OCI-LY3 (cell line): ENCODE measurements around the gene SFRP5.

ENCODE experiments used
- CTCF ChIP-seq: fragments of 200-600, 300-600 bp; sonication (generic); IDR thresholded peaks from 2 replicates; pipeline ENCODE4 v1.5.1; 2014; ENCODE audit warnings: antibody characterized with exemption, low read length, low read depth
- EZH2phosphoT487 ChIP-seq: fragments of 200-600 bp; shearing (Covaris generic); IDR thresholded peaks from 2 replicates; pipeline ENCODE4 v1.6.1; 2018; ENCODE audit warnings: antibody characterized with exemption, mixed run types, low read depth

- TF ChIP-seq CTCF (no peak), EZH2phosphoT487 (no peak)
Observed at GRCh38 chr10:97812696-97813095, 40.9 kb upstream of the SFRP5 start.
